Astrocyte of the spinal cord (primary cell): ENCODE measurements around the gene BRF1.

ENCODE experiments used
- DNase-seq: peaks from one replicate; pipeline ENCODE4 v3.0.0; 2011; ENCODE audit warnings: low read depth, low spot score
- H3K4me3 ChIP-seq: 2 replicates; pipeline ENCODE4 v1.5.1; 2011; ENCODE audit warnings: low read depth, mild to moderate bottlenecking, low read length, moderate library complexity
- in situ Hi-C: cut with HindIII; loops from 2 replicates; pipeline ENCODE4 v1.10.0; 2017; ENCODE audit warnings: low sequenced_read_pairs
- TF ChIP-seq, protein P1 (sequence below): IDR thresholded peaks from 2 replicates; pipeline ENCODE4 v1.5.1; 2012; ENCODE audit warnings: low read depth, mild to moderate bottlenecking, low read length, inconsistent platforms

Gene BRF1

DNA sequence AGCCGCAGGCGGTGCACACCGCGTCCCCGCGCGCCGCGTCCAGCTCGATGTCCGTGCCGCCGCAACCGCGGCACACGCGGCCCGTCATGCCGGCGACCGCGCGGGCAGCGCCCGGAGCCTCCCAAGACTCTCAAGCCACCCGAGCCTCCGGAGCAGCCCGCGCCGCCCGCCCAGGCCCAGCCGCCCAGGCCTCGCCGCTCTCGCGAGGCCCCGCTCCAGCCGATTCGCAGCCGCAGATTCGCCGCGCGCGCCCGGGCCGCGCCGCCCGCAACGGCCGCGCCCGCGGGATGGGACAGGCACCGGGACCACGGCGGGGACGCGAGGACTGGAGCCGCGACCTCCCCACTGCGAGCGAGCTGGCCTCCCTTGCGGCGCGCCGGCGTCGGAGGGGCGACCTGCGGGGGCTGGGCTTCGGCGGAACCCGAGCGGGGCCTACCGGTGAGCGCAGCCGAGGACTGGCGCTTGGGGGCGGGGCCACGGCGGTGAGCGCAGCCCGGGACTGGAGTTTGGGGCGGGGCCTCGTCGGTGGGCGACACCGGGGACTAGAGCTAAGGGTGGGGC is at the start of gene BRF1:
TSS of gene BRF1 (minus strand) at position 460 of the 561 bp plus-strand sequence. CDS start at position 88, 372 bp downstream.
- H3K4me3 ChIP-seq, result peak within 1 kb of the TSS; percentile 70
- in situ Hi-C loops, result no loop called here
- peak; percentile 93 for DNase-seq
- TF ChIP-seq, protein P1, sequence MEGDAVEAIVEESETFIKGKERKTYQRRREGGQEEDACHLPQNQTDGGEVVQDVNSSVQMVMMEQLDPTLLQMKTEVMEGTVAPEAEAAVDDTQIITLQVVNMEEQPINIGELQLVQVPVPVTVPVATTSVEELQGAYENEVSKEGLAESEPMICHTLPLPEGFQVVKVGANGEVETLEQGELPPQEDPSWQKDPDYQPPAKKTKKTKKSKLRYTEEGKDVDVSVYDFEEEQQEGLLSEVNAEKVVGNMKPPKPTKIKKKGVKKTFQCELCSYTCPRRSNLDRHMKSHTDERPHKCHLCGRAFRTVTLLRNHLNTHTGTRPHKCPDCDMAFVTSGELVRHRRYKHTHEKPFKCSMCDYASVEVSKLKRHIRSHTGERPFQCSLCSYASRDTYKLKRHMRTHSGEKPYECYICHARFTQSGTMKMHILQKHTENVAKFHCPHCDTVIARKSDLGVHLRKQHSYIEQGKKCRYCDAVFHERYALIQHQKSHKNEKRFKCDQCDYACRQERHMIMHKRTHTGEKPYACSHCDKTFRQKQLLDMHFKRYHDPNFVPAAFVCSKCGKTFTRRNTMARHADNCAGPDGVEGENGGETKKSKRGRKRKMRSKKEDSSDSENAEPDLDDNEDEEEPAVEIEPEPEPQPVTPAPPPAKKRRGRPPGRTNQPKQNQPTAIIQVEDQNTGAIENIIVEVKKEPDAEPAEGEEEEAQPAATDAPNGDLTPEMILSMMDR, result no peak

GRCh38 chr14:105349992-105350391 is 49.2 kb upstream of the BRF1 start:
- DNase-seq, result no peak
- TF ChIP-seq, protein P1, result no peak
- no peak overlapping the region for H3K4me3 ChIP-seq
- in situ Hi-C loops, result no loop called here

DNA sequence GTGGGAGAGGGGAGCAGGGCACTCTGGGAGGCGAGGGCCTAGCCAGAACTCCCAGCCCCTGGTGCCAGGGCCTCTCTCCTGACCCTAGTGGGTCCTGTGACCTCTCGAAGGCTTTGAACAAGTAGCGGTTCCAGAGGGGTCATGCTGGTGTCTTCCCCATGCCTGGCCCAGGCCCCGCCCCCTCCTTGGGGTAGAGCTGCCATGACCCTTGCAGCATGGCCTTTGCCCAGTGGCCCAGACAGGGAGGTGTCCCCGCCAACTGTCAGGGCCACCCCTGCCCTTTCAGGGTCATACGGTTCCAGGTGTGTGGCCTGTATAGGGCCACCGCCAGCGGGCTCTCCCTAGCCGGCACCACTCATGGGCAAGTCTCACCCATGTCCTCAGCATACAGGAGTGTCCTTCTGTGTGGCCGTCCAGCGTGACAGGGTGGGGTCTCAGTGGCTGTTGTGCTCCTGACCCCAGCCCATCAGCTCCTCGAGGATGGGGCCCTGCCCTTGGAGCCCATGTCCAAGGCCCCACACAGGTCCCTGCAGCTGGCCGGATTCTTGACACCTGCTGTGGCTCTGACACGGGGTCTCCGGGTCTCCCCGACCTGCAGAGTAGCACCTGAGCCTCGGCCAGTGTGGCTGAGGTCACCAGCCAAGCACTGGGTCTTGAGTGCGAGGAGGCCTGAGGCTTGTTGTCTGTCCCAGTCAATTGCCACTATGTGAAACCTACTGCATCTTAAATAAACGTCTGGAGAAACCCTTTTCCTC is 48.3 kb upstream of the BRF1 start:
- TF ChIP-seq, protein P1, result no peak
- no peak overlapping the region for H3K4me3 ChIP-seq
- in situ Hi-C loops, result no loop called here
- no peak for DNase-seq

GRCh38 chr14:105348169-105348944 is 47.6 kb upstream of the BRF1 start:
- TF ChIP-seq, protein P1, result no peak
- H3K4me3 ChIP-seq, result no peak overlapping the region
- in situ Hi-C loops, result no loop called here
- DNase-seq, result no peak

DNA sequence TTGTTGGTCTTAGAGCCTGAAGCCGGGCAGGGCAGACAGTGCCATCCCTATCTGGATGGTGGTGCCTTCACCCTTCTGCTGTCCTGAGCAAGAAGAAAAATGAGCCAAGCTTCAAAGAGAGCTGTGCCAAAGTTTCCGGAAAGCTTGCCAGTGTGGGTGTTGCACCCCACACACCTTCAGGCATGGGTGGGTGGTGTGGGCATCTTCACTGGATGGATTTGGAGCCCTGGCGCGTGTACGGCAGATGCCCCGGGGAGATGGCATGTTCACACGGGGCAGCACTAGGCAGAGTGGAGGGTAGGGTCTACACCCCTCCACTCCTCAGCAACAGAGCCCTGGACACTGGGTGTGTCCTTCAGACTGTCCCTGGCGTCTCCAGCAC is 46.8 kb upstream of the BRF1 start:
- in situ Hi-C loops, result no loop called here
- DNase-seq, result no peak
- TF ChIP-seq, protein P1, result no peak
- no peak overlapping the region for H3K4me3 ChIP-seq

DNA sequence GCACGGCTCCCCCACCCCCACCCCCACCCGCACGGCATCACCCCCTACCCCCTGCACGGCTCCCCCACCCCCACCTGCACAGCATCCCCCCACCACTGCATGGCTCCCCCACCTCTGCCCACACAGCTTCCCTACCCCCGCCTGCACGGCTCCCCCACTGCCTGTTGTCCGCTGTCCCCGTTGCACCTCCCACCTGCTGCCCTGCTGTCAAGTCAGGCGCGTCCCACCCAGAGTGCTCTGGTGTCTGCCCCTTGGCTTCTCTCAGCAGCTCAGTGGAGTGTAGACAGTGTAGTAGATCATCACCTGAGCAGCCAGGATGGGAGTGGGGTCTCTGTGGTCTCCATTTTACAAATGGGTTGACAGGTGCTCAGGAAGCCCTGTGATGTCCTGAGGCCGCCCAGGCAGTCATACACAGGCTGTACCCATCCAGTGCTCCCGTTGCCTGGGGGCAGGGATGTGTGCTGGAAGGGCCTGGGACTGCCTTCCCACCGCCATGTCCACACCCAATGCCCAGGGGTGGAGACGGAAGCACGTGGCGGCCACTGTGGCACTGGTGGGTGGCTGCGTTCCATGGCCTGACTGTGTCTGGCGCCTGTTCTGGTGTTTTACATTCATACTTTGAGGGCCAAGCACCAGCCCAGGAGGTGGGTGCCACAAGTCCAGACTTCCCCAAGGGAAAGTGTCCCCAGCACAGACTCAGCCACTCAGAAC is 46.2 kb upstream of the BRF1 start:
- TF ChIP-seq, protein P1, result no peak
- DNase-seq, result no peak
- in situ Hi-C loops, result no loop called here
- H3K4me3 ChIP-seq, result no peak overlapping the region
